Retinal pigment epithelial cell (primary cell): Measurements from ENCODE around the gene KIF26B.

ENCODE experiments used
- DNase-seq: peaks from one replicate; pipeline ENCODE4 v3.0.0-alpha.2; 2010; ENCODE audit warnings: low read depth
- H3K4me3 ChIP-seq: 2 replicates; pipeline ENCODE4 v1.5.1; 2011; ENCODE audit warnings: mild to moderate bottlenecking, low read length, control low read depth, moderate library complexity
- CTCF ChIP-seq: conservative IDR thresholded peaks from 2 replicates; pipeline ENCODE4 v1.5.1; 2011; ENCODE audit warnings: low read depth, low read length, control low read depth, inconsistent platforms

The KIF26B gene

GRCh38 chr1:245560316-245560859, 405.6 kb downstream of the KIF26B start:
- TF ChIP-seq CTCF: no peak
- DNase-seq: no peak
- H3K4me3 ChIP-seq: no peak overlapping the region

DNA sequence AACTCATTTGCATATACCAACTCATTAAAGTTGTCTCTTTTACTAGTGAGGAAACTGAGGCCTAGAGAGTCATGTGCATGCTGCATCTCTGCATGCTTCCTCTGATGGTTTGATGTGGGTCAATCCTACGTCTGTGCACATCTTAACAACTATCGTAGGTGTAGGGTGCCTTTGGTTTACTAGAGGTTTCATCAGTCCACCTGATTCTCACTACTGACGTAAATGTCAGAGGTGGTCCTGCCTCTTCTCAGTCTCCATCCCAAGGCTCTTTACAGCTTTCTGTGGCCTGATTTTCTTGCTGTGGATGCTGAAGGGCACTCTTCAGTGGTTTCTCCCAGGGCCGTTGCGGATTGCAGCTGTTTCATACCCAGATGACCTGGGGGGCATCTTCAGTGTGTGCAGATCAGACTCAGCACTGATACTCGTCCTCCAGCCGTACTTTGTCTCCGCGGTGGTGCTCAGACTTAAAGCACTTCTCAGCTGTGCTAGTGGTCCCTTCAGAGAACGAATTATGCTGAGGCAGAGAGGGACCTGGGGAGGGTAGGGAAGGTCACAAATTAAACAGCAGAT, 407.0 kb downstream of the KIF26B start:
- no peak for DNase-seq
- TF ChIP-seq CTCF: no peak
- no peak overlapping the region for H3K4me3 ChIP-seq

DNA sequence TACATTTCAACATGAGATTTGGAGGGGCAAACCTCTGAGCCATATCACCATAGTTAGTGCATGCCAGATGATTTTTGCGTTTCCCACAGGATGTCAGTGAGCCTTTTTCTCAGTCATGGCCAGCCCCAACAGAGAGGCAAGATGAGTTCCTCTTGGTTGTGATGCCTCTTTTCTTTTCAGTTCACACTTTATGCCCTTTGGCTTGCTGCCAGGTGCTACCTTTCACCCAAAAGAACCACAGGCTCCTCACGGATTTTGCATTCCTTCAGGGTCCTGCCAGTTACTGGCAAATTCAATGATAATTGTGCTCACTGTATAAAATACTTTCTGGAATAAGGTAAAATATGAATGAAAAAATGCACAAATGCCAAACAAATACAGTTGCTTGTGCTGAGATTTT, 411.3 kb downstream of the KIF26B start:
- TF ChIP-seq CTCF: no peak
- no peak overlapping the region for H3K4me3 ChIP-seq
- DNase-seq: no peak

GRCh38 chr1:245566952-245567351, 412.2 kb downstream of the KIF26B start:
- DNase-seq: no peak
- no peak for TF ChIP-seq CTCF
- H3K4me3 ChIP-seq: no peak overlapping the region

DNA sequence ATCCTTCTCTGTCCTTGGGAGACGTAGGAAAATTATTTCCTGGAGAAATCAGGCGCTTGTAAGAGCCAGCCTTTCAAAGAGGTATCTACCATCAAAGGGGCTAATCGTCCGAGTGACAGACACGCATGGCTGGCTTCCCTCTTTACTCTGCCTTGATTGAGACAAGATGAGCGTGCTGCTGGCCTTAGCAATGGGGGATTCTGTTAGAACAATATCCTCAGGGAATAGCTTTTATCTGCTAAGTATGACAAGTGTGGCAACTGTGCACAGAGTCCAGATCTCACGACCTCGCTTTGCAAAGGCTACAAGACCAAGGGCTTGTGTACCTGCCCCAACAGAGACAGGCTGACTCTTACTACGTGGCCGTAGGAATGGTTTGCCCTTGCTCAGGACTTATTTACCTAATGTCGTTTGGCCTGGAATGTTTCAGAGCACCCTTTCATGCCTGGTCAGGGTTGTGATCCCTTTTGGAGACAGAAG, 417.1 kb downstream of the KIF26B start:
- no peak for TF ChIP-seq CTCF
- no peak overlapping the region for H3K4me3 ChIP-seq
- no peak for DNase-seq

- DNase-seq: no peak
- no peak for TF ChIP-seq CTCF
Measured at GRCh38 chr1:245572709-245573108, 417.9 kb downstream of the KIF26B start.

DNA sequence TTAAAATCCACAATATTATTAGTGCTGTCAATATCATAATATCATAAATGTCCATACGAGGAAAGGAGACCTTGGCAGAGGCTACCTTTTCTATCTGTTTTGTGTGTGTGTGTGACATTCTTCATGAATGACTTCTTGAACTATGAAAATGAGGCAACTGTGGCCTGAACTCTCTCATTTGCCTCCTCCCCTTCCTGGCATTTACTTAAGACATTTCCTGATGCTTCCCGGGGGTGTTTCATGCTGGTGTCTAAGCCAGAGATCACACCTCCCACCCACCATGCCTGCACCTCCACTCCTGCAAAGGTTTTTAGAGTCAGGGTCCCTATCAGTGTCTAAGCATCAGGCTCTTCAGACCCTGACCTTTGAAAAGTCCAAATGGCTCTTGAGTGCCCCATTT, 420.9 kb downstream of the KIF26B start:
- no peak for TF ChIP-seq CTCF
- no peak for DNase-seq
- H3K4me3 ChIP-seq: no peak overlapping the region

More at GRCh38 chr1:245572709-245573108, 417.9 kb downstream of the KIF26B start:
- H3K4me3 ChIP-seq: no peak overlapping the region
